HTERT RPE-1 (cell line): ENCODE data around the gene HP.

Experiments
- in situ Hi-C: fragments of 300-500 bp; cut with MboI; formaldehyde crosslinking; loops from 4 replicates; pipeline ENCODE4 v1.14.3; 2020; ENCODE audit warnings: low sequenced_read_pairs

HP gene

GRCh38 chr16:72083778-72084404 is 29.6 kb downstream of the HP start:
- in situ Hi-C loops, result no loop called here

- in situ Hi-C loops, result no loop called here
Measured at GRCh38 chr16:72084445-72084844, 30.1 kb downstream of the HP start.

DNA sequence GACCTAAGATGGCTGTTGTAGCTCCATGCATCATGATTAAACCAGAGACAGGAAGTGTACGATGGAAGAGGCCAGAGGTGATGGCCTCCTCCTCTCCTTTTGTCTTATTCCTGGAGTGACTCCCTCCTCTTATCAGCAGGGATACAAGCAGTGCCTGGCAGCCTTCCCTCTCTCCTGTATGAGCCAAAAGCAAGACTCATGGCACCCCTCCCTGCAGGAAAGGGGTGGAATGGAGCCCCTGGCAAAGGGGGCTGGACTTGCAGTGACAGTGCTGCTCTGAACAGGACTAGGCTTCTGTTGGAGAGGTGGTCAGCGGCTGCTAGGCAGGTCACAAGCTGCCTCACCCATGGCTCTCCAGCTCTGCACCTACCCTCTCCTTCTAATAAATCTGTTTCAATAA is 30.7 kb downstream of the HP start:
- in situ Hi-C loops, result no loop called here

GRCh38 chr16:72091217-72091616 is 36.9 kb downstream of the HP start:
- in situ Hi-C loops, result no loop called here

DNA sequence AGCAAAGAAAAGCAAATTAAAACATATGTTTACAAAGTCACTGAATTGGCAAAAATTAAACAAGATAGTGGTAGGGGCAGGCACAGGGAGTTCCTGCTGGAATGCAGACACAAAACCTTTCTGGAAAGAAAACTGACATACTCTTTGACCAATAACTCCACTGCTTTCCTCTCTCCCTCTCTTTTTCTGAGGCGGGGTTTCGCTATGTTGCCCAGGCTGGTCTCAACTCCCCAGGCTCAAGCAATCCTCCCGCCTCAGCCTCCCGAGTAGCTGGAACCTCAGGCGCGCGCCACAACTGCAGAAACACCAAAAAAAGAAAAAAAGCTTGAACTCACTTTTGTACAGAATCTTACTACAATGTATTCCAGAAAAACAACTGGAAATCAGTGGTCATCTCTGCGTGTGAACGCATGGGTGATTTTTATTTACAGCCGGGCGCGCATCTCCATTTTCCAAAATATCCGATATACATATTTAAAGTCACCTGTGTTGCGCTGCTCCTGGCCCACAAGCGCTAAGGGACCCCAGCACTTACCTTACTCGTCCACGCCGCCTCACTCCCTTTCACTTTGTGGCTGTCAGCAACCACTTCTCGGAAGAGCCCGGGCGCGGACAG is 38.6 kb downstream of the HP start:
- in situ Hi-C loops, result no loop called here

GRCh38 chr16:72093448-72094265 is 39.4 kb downstream of the HP start, which contains the start of the genes DHX38 and TXNL4B:
Gene DHX38, plus strand, starts transcription at chr16:72093847. Its CDS starts 2,311 bp downstream, at chr16:72096158.
Gene TXNL4B, minus strand, starts transcription at chr16:72093620. Its CDS starts 2,871 bp downstream, at chr16:72090749.
- in situ Hi-C loops, result no loop called here

DNA sequence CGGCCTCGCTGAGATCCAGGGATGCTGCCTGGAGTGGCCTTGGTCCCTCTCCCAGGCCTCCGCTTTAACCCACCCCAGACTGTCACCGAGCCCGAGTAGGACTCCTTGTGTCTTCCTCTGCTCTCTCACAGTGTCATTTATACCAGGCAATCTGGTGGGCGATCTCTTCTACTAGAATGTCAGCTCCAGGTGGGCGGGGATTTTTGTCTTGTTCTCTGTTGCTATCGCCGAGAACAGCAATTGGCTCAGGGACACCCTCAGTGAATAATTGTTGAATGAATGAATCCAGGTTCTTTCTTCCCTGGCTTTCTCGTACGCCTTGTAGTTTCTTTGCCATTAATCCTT is 39.9 kb downstream of the HP start:
- in situ Hi-C loops, result no loop called here

GRCh38 chr16:72098936-72099335 is 44.6 kb downstream of the HP start:
- in situ Hi-C loops, result no loop called here

DNA sequence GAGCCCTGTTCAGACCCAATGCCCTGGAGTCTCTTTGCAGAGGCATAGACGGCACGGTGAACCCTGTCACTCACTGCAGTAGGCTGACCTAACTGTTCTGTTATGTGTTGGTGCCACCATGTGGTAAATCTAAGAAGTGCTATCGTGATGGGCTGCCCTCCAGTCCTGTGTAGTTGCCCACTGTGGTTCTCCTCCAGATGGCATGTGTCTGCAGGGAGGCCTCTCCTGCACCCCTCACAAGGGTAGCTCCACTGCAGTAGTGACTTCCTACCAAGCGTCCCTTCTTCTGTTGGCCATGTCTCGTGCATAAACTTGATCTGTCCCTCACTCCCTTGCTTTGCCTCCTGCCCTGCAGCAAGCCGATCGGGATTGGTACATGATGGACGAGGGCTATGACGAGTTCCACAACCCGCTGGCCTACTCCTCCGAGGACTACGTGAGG is 45.1 kb downstream of the HP start:
- in situ Hi-C loops, result no loop called here

GRCh38 chr16:72101195-72101594 is 46.9 kb downstream of the HP start:
- in situ Hi-C loops, result no loop called here

GRCh38 chr16:72104905-72105304 is 50.6 kb downstream of the HP start:
- in situ Hi-C loops, result no loop called here

DNA sequence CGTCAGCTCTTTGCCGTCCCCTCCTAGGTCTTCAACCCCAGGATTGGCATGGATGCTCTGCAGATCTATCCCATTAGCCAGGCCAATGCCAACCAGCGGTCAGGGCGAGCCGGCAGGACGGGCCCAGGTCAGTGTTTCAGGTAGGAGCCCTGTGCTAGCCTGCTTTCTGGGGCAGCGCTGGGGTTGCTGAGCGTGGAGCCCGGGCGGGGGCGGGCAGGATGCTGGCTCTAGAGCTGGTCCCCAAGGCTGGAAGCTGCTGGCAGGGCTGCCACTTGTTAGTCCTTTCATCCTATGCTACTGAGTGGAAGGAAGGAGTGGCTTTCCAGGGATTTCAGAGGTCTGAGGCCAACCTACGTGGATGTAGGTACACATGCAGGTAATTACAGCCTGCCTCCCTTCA is 51.7 kb downstream of the HP start:
- in situ Hi-C loops, result no loop called here

DNA sequence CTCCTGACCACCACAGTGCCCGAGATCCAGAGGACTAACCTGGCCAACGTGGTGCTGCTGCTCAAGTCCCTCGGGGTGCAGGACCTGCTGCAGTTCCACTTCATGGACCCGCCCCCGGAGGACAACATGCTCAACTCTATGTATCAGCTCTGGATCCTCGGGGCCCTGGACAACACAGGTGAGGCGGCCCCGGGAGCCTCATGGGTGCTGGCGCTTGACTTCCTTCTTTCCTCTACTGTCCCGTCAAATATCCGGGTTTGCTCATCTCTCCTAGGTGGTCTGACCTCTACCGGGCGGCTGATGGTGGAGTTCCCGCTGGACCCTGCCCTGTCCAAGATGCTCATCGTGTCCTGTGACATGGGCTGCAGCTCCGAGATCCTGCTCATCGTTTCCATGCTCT is 53.1 kb downstream of the HP start:
- in situ Hi-C loops, result no loop called here

GRCh38 chr16:72108353-72109102 is 54.2 kb downstream of the HP start:
- in situ Hi-C loops, result no loop called here

DNA sequence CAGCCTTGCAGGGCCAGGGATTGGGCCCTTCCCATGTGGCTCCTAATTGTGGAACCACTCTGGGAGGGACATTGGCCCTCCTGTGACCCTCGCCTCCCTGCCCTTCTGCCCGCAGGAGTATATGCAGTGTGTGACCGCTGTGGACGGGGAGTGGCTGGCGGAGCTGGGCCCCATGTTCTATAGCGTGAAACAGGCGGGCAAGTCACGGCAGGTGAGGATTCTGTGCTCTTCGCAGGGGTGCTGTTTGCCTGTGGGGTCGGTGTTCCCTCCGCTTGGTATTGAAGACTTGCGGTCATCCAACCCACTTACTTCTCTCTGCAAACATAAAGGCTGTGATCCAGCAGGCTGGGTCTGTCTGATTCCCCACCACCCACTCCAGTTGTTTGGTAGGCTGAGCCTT is 55.0 kb downstream of the HP start:
- in situ Hi-C loops, result no loop called here

DNA sequence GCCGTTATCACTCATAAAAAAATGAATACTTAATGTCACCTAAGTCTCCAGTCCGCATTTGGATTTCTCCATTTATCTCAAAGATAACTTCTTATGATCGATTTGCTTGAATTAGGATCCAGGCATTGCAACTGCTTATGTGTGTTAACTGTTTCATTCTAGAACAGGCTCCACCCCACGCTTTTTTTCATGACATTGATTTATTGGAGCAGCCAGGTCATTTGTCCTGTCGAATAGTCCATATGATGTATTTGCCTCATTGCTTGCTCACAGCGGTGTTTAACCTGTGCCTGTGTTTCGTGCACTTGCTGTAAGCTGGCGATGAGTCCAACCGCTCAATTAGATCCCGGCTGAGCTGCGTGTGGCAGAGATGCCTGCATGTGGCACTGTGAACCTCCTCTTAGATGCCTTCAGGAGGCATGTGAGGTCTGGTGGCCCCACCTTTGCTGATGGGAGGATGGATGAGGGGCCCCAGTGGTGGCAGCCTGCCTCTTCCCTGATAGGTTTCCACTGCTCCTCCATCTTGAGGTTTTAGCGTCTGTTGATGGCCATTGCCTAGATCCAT is 55.7 kb downstream of the HP start:
- in situ Hi-C loops, result no loop called here
